WTC11 (cell line): ENCODE results near the gene CHMP2B. TPM values are rescaled to one million over a fixed set of nuclear protein-coding genes. Genes with fewer than 3 reads are reported as not detected.

Experiments
- ATAC-seq: fragments of 200-7000 bp; cut with Tn5 transposase; 2 replicates; pipeline ENCODE4 v1.10.0; 2021; ENCODE audit warnings: mild to moderate bottlenecking, moderate library complexity
- Bru-seq: library from RNA; stranded (reverse); fragments of 400-500 nt; gene quantifications from one replicate; lab custom pipeline; 2021; lab: Mats Ljungman, UMichigan
- CTCF ChIA-PET: fragments of 300-600 bp; sonication (Branson Sonifier 250); formaldehyde crosslinking; loops from one replicate; lab custom pipeline; 2021; ENCODE audit warnings: antibody characterized with exemption; lab: Charles Lee
- POLR2A ChIA-PET: fragments of 350-600 bp; sonication (Branson Sonifier 250); formaldehyde crosslinking; loops from one replicate; lab custom pipeline; 2021; ENCODE audit warnings: antibody characterized with exemption; lab: Charles Lee
- DNase-seq: peaks from one replicate; pipeline ENCODE4 v3.0.0; 2021; ENCODE audit warnings: low spot score
- H3K27ac Mint-ChIP-seq: 2 replicates; pipeline ENCODE4 v1.8.0; 2021; ENCODE audit warnings: mixed read lengths
- H3K27me3 Mint-ChIP-seq: 2 replicates; pipeline ENCODE4 v1.8.0; 2021; ENCODE audit warnings: low read depth, mild to moderate bottlenecking, moderate library complexity, mixed read lengths
- H3K36me3 Mint-ChIP-seq: 2 replicates; pipeline ENCODE4 v1.8.0; 2021; ENCODE audit warnings: mixed read lengths
- H3K4me1 Mint-ChIP-seq: 2 replicates; pipeline ENCODE4 v1.8.0; 2022; ENCODE audit warnings: mixed read lengths
- H3K4me3 Mint-ChIP-seq: 2 replicates; pipeline ENCODE4 v1.8.0; 2021; ENCODE audit warnings: mild to moderate bottlenecking, moderate library complexity, mixed read lengths
- H3K9me3 Mint-ChIP-seq: 2 replicates; pipeline ENCODE4 v1.8.0; 2021; ENCODE audit warnings: mixed read lengths
- ARID4B ChIP-seq: sonication (generic); formaldehyde crosslinking; IDR thresholded peaks from 2 replicates; pipeline ENCODE4 v1.8.0; 2023; ENCODE audit warnings: missing genetic modification reagents, mild to moderate bottlenecking, borderline replicate concordance
- CREM ChIP-seq: sonication (generic); formaldehyde crosslinking; IDR thresholded peaks from 2 replicates; pipeline ENCODE4 v1.8.1; 2022; ENCODE audit warnings: mild to moderate bottlenecking, missing genetic modification reagents, moderate library complexity
- E2F4 ChIP-seq: sonication (generic); formaldehyde crosslinking; IDR thresholded peaks from 2 replicates; pipeline ENCODE4 v1.8.1; 2022; ENCODE audit warnings: low read depth, mild to moderate bottlenecking, moderate library complexity, missing genetic modification reagents, borderline replicate concordance
- EMX1 ChIP-seq: fragments of 250-450 bp; sonication (Bioruptor Pico); IDR thresholded peaks from 2 replicates; pipeline ENCODE4 v1.8.0; 2021; ENCODE audit warnings: mild to moderate bottlenecking
- ETV6 ChIP-seq: sonication (generic); formaldehyde crosslinking; IDR thresholded peaks from 2 replicates; pipeline ENCODE4 v1.8.1; 2022; ENCODE audit warnings: mild to moderate bottlenecking, missing genetic modification reagents
- GABPB1 ChIP-seq: sonication (generic); formaldehyde crosslinking; IDR thresholded peaks from 2 replicates; pipeline ENCODE4 v1.8.1; 2023; ENCODE audit warnings: mild to moderate bottlenecking, missing genetic modification reagents
- HMGA2 ChIP-seq: fragments of 250-450 bp; sonication (Bioruptor Pico); IDR thresholded peaks from 2 replicates; pipeline ENCODE4 v1.4.0; 2021; ENCODE audit warnings: mild to moderate bottlenecking, moderate library complexity
- MAX ChIP-seq: sonication (generic); formaldehyde crosslinking; IDR thresholded peaks from 2 replicates; pipeline ENCODE4 v1.8.0; 2022; ENCODE audit warnings: mild to moderate bottlenecking, missing genetic modification reagents
- NFATC4 ChIP-seq: fragments of 250-450 bp; sonication (Bioruptor Pico); IDR thresholded peaks from 2 replicates; pipeline ENCODE4 v1.9.0; 2021; ENCODE audit warnings: mild to moderate bottlenecking
- RORB ChIP-seq: fragments of 250-450 bp; sonication (Bioruptor Pico); IDR thresholded peaks from 2 replicates; pipeline ENCODE4 v1.9.0; 2021; ENCODE audit warnings: mild to moderate bottlenecking
- TEAD1 ChIP-seq: sonication (generic); formaldehyde crosslinking; IDR thresholded peaks from 2 replicates; pipeline ENCODE4 v1.8.0; 2022; ENCODE audit warnings: mild to moderate bottlenecking, missing genetic modification reagents
- USF1 ChIP-seq: sonication (generic); formaldehyde crosslinking; IDR thresholded peaks from 2 replicates; pipeline ENCODE4 v1.8.0; 2022; ENCODE audit warnings: mild to moderate bottlenecking, missing genetic modification reagents
- USF2 ChIP-seq: sonication (generic); formaldehyde crosslinking; IDR thresholded peaks from 2 replicates; pipeline ENCODE4 v1.8.1; 2023; ENCODE audit warnings: mild to moderate bottlenecking, missing genetic modification reagents, moderate library complexity
- long read RNA-seq, 3 experiments: library from RNA in 1 of 3; library from capped mRNA in 1 of 3; library from polyadenylated mRNA in 1 of 3; unstranded in 2 of 3; stranded (forward) in 1 of 3; transcript quantifications; one replicate each; pipeline ENCODE4 v2.0.0, GENCODE V29; 2021
- total RNA-seq: library from RNA; stranded (reverse); gene quantifications from 3 replicates; pipeline ENCODE4 v1.2.3, GENCODE V29; 2021
- TF ChIP-seq, protein P1 (sequence below): sonication (generic); formaldehyde crosslinking; IDR thresholded peaks from 2 replicates; pipeline ENCODE4 v1.8.1; 2023; ENCODE audit warnings: mild to moderate bottlenecking, missing genetic modification reagents

The CHMP2B gene
- total RNA-seq (36.5 to 41.5 TPM (median 37.8 TPM) in 3 replicates), Bru-seq, nascent RNA (percentile 93 among the genes with signal in this experiment)
- long read RNA-seq, experiment 1, transcript CHMP2B-202 (2 exons, 664 nt) = minor isoform, 5 of 198 reads
- long read RNA-seq, experiment 1, transcript CHMP2B-201 (6 exons, 2,557 nt) = major isoform, 154 of 198 reads
- long read RNA-seq, experiment 1, partial matches to known transcripts = 3 of 198 reads
- long read RNA-seq, experiment 1, other reads (novel, unspliced or antisense) = 32 of 198 reads
- long read RNA-seq, experiment 2, transcript CHMP2B-201 (6 exons, 2,557 nt) = major isoform, 25 of 50 reads
- long read RNA-seq, experiment 2, partial matches to known transcripts = 10 of 50 reads
- long read RNA-seq, experiment 2, other reads (novel, unspliced or antisense) = 14 of 50 reads
- long read RNA-seq, experiment 3, transcript CHMP2B-203 (5 exons, 2,528 nt) = minor isoform, 6 of 158 reads
- long read RNA-seq, experiment 3, transcript CHMP2B-201 (6 exons, 2,557 nt) = major isoform, 129 of 158 reads
- long read RNA-seq, experiment 3, partial matches to known transcripts = 1 of 158 reads
- long read RNA-seq, experiment 3, other reads (novel, unspliced or antisense) = 21 of 158 reads

- peak; percentile 90 for DNase-seq
Observed at GRCh38 chr3:87227104-87227834, at the start of gene CHMP2B. CHMP2B (plus strand) TSS chr3:87227309; CDS start chr3:87227523, 214 bp downstream.

More at GRCh38 chr3:87227104-87227834, at the start of gene CHMP2B:
- H3K4me1 Mint-ChIP-seq = peaks cover 38% of the 10 kb centered on the region
- peaks cover 3% of the 10 kb centered on the region; the same call in 1 of the 2 replicates for H3K36me3 Mint-ChIP-seq
- H3K4me3 Mint-ChIP-seq = peak within 1 kb of the TSS; percentile 99
- POLR2A ChIA-PET = interaction anchor here (0.5 to 1.0 kb wide), 3 partner anchors 9 to 1441 kb away, joined by 3 to 4 read pairs (median 3); no protein-coding TSS in a partner anchor
- H3K27ac Mint-ChIP-seq = peak within 1 kb of the TSS; percentile 97
- ATAC-seq = peak; percentile 90
- peak; percentile 57 for TF ChIP-seq MAX (CRISPR knock-in tag)
- no peak for TF ChIP-seq NFATC4 (CRISPR knock-in tag)
- no peak; the same call in 1 of the 2 replicates for TF ChIP-seq ARID4B
- TF ChIP-seq USF1 = peak; percentile 63; the same call in 1 of the 2 replicates
- no peak for TF ChIP-seq E2F4 (CRISPR knock-in tag)
- 0 out of 2 replicates have a peak, but pooled peaks have one; percentile 60 for TF ChIP-seq TEAD1
- peak; percentile 47; the same call in 1 of the 2 replicates for TF ChIP-seq GABPB1
- TF ChIP-seq ETV6 (CRISPR knock-in tag) = peak; percentile 45; the same call in 1 of the 2 replicates
- TF ChIP-seq USF2 (CRISPR knock-in tag) = peak; percentile 67
- no peak for TF ChIP-seq EMX1 (CRISPR knock-in tag)
- TF ChIP-seq RORB = no peak
- TF ChIP-seq, protein P1, sequence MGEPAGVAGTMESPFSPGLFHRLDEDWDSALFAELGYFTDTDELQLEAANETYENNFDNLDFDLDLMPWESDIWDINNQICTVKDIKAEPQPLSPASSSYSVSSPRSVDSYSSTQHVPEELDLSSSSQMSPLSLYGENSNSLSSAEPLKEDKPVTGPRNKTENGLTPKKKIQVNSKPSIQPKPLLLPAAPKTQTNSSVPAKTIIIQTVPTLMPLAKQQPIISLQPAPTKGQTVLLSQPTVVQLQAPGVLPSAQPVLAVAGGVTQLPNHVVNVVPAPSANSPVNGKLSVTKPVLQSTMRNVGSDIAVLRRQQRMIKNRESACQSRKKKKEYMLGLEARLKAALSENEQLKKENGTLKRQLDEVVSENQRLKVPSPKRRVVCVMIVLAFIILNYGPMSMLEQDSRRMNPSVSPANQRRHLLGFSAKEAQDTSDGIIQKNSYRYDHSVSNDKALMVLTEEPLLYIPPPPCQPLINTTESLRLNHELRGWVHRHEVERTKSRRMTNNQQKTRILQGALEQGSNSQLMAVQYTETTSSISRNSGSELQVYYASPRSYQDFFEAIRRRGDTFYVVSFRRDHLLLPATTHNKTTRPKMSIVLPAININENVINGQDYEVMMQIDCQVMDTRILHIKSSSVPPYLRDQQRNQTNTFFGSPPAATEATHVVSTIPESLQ = no peak
- no peak for TF ChIP-seq HMGA2
- 0 out of 2 replicates have a peak, but pooled peaks have one; percentile 38 for TF ChIP-seq CREM
- peaks cover 3% of the 10 kb centered on the region; the same call in 1 of the 2 replicates for H3K27me3 Mint-ChIP-seq
- H3K9me3 Mint-ChIP-seq = peaks cover 4% of the 10 kb centered on the region; the same call in 1 of the 2 replicates
- CTCF ChIA-PET = interaction anchor here (1.2 to 1.9 kb wide), 2 partner anchors 32 to 59 kb away, joined by 4 to 7 read pairs; no protein-coding TSS in a partner anchor
